Dendritic cell treated with granulocyte-macrophage colony-stimulating factor and Interleukin-4, amounts not matched to agents 40 ng/mL and 50 ng/mL, for 4 days (primary cell): ENCODE measurements around the gene ADAMTS13.

ENCODE experiments used
- H3K27ac Mint-ChIP-seq: one replicate; pipeline ENCODE4 v1.8.0; 2022; ENCODE audit warnings: mild to moderate bottlenecking, mixed read lengths
- H3K27me3 Mint-ChIP-seq: one replicate; pipeline ENCODE4 v1.8.0; 2022; ENCODE audit warnings: mild to moderate bottlenecking, mixed read lengths
- H3K36me3 Mint-ChIP-seq: one replicate; pipeline ENCODE4 v1.8.0; 2022; ENCODE audit warnings: low read depth, mixed read lengths
- H3K4me1 Mint-ChIP-seq: one replicate; pipeline ENCODE4 v1.8.0; 2022; ENCODE audit warnings: low read depth, mixed read lengths
- H3K4me3 Mint-ChIP-seq: one replicate; pipeline ENCODE4 v1.8.0; 2022; ENCODE audit warnings: mild to moderate bottlenecking, moderate library complexity, mixed read lengths
- H3K9me3 Mint-ChIP-seq: one replicate; pipeline ENCODE4 v1.8.0; 2022; ENCODE audit warnings: mixed read lengths
- intact Hi-C: fragments of 100-400 bp; cut with micrococcal nuclease; formaldehyde crosslinking; loops from one replicate; pipeline ENCODE4 v1.15.0; 2022

Gene ADAMTS13

GRCh38 chr9:133401588-133401987 lies 20.6 kb upstream of the ADAMTS13 start:
- intact Hi-C loops = no loop called here
- peaks cover 1% of the 10 kb centered on the region for H3K27me3 Mint-ChIP-seq
- H3K9me3 Mint-ChIP-seq = no peaks in the 10 kb centered on the region
- H3K36me3 Mint-ChIP-seq = peaks cover 52% of the 10 kb centered on the region
- peaks cover 10% of the 10 kb centered on the region for H3K4me1 Mint-ChIP-seq
- H3K4me3 Mint-ChIP-seq = no peak overlapping the region
- H3K27ac Mint-ChIP-seq = no peak overlapping the region

DNA sequence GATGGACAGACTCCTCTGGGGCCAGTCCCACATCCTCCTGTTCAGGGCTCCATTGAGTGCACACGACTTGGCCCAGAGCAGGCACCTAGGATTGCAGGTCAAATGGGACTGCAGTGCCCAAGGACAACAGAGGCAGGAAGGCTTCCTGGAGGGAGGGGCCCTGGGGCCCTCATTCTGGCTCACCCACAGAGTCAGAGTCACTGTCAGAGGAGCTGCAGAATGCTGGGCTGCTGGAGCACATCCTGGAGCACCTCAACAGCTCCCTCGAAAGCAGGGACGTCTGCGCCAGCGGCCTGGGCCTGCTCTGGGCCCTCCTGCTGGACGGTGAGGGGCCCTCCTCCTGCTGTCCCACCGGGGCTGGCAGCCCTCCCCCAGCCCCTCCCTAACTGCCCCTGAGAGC lies 19.5 kb upstream of the ADAMTS13 start:
- no peaks in the 10 kb centered on the region for H3K27me3 Mint-ChIP-seq
- intact Hi-C loops = no loop called here
- peaks cover 10% of the 10 kb centered on the region for H3K4me1 Mint-ChIP-seq
- no peak overlapping the region for H3K27ac Mint-ChIP-seq
- no peak overlapping the region for H3K4me3 Mint-ChIP-seq
- no peaks in the 10 kb centered on the region for H3K9me3 Mint-ChIP-seq
- peaks cover 64% of the 10 kb centered on the region for H3K36me3 Mint-ChIP-seq

GRCh38 chr9:133403766-133404453 lies 18.3 kb upstream of the ADAMTS13 start:
- Mint-ChIP-seq H3K9me3 (no peaks in the 10 kb centered on the region), H3K27me3 (no peaks in the 10 kb centered on the region), H3K4me1 (peaks cover 10% of the 10 kb centered on the region), H3K27ac (no peak overlapping the region), H3K36me3 (peaks cover 73% of the 10 kb centered on the region), H3K4me3 (no peak overlapping the region)
- intact Hi-C loops = no loop called here

- Mint-ChIP-seq H3K27me3 (no peaks in the 10 kb centered on the region), H3K27ac (no peak overlapping the region), H3K4me1 (peaks cover 10% of the 10 kb centered on the region), H3K9me3 (no peaks in the 10 kb centered on the region), H3K4me3 (no peak overlapping the region), H3K36me3 (peaks cover 79% of the 10 kb centered on the region)
- intact Hi-C loops = no loop called here
These were observed 17.6 kb upstream of the ADAMTS13 start for GRCh38 chr9:133404454-133405002.

GRCh38 chr9:133405508-133406438 lies 16.4 kb upstream of the ADAMTS13 start:
- Mint-ChIP-seq H3K27me3 (no peaks in the 10 kb centered on the region), H3K27ac (peak overlapping the region; percentile 10), H3K4me3 (no peak overlapping the region), H3K36me3 (peaks cover 92% of the 10 kb centered on the region), H3K9me3 (no peaks in the 10 kb centered on the region), H3K4me1 (peaks cover 10% of the 10 kb centered on the region)
- intact Hi-C loops = no loop called here

DNA sequence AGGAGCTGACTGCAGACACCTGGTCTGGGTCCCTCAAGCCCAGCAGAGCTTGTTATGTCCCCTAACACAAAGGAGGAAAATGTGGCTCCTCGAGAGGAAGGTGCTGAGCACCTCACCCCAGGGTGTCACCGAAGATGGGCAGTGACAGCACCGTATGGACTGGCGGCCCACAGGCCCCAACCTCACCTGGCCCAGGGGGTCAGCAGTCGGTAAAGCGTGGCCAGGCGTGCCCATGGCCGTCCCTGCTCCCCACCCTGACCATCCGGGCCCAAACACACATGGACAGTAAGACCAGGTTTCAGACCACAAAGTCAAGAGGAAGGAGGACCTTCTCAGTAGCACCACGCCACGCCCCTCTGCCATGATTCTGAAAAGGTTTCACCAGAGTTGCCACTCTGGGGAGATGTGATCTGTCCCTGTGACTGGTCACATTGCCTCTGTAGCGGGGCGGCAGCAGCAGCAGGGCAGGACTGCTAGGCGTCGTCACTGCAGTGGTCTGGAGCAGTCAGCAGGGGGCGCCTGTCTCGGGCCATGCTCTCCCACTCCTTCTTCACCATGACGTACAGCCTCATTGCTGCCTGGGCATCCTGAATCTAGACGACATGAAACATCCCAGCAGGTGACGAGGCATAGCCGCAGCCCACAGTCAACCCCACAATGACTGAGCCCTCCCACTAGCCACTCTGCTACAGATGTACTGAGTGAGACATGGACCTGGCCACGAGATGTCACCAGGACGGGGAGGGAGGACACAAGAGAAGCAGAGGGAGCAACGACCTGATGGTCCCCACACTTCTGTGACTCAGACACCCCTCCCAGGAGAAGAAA lies 15.5 kb upstream of the ADAMTS13 start:
- Mint-ChIP-seq H3K9me3 (no peaks in the 10 kb centered on the region), H3K27me3 (no peaks in the 10 kb centered on the region), H3K4me3 (no peak overlapping the region), H3K27ac (no peak overlapping the region), H3K4me1 (peaks cover 10% of the 10 kb centered on the region), H3K36me3 (peaks cover 97% of the 10 kb centered on the region)
- intact Hi-C loops = loop anchor here (1.0 kb wide), 1 partner anchor 80 kb away; no protein-coding TSS in a partner anchor

- Mint-ChIP-seq H3K9me3 (no peaks in the 10 kb centered on the region), H3K4me1 (peaks cover 10% of the 10 kb centered on the region), H3K27ac (no peak overlapping the region), H3K4me3 (no peak overlapping the region), H3K36me3 (peaks cover 97% of the 10 kb centered on the region), H3K27me3 (no peaks in the 10 kb centered on the region)
- intact Hi-C loops = no loop called here
These were observed 14.1 kb upstream of the ADAMTS13 start for GRCh38 chr9:133408042-133408441.

- intact Hi-C loops = no loop called here
- Mint-ChIP-seq H3K36me3 (peaks cover 70% of the 10 kb centered on the region), H3K4me1 (peaks cover 42% of the 10 kb centered on the region), H3K4me3 (no peak overlapping the region), H3K27ac (no peak overlapping the region), H3K27me3 (no peaks in the 10 kb centered on the region), H3K9me3 (no peaks in the 10 kb centered on the region)
These were observed 7.0 kb upstream of the ADAMTS13 start for GRCh38 chr9:133415170-133415569.

DNA sequence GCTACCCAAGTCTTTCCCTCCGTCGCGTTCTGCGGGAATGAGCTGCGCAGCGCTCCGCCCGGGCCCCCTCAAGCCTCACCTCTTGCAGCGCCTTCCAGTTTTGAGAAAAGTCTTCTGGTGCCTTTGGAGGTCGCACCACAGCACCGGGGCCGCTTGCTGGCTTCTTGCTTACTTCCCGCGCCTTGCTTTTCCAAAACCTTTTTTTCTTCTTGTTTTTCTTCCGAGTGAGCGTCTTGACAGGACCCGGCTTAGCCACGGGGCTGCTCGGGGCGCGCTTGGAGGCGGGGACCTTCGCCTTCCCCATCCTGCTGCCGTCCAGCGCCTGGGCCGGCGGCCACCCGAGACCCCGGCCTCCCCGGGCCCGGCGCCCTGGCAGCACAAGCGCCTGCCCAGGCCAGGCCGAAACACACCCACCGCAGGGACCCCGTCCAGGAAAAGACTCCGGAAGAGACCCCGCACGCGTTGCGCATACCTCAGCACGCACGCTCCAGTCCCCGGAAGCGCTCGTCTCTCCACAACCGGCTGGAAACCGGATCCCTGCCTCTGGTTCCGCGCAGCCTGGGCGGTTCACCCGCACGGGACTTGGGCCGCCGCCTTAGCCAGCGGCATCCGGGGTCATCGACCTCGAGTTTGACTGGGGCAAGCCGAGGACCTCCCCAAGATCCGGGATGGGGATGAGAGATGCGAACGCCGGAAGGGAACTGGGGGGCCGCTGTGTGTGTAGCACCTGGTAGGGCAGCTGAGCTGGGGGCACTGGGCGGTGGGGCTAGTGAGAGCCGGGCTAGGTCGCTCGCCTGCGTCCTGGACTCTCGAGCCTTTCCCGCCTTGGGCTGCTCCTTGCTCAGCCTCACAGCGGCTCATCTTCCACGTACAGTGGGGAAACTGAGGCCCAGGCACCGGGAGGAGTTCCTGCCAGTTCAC lies 4.4 kb upstream of the ADAMTS13 start, which contains the start of gene REXO4:
REXO4 (minus strand) TSS at position 470 of the 921 bp plus-strand sequence; CDS start at position 304, 166 bp downstream.
- H3K4me1 Mint-ChIP-seq = peaks cover 42% of the 10 kb centered on the region
- H3K9me3 Mint-ChIP-seq = no peaks in the 10 kb centered on the region
- intact Hi-C loops = no loop called here

GRCh38 chr9:133419005-133419404 lies 3.2 kb upstream of the ADAMTS13 start:
- Mint-ChIP-seq H3K9me3 (no peaks in the 10 kb centered on the region), H3K27me3 (peaks cover 3% of the 10 kb centered on the region), H3K36me3 (peaks cover 32% of the 10 kb centered on the region), H3K4me3 (peak overlapping the region; percentile 92), H3K27ac (no peak overlapping the region), H3K4me1 (peaks cover 40% of the 10 kb centered on the region)
- intact Hi-C loops = no loop called here

More for the DNA sequence above, 4.4 kb upstream of the ADAMTS13 start, which contains the start of gene REXO4:
- Mint-ChIP-seq H3K36me3 (peaks cover 44% of the 10 kb centered on the region), H3K27ac (peak within 1 kb of the TSS; percentile 93), H3K4me3 (peak within 1 kb of the TSS; percentile 92), H3K27me3 (peaks cover 2% of the 10 kb centered on the region)

GRCh38 chr9:133420392-133420827 lies 1.8 kb upstream of the ADAMTS13 start:
- Mint-ChIP-seq H3K4me1 (peaks cover 31% of the 10 kb centered on the region), H3K36me3 (peaks cover 18% of the 10 kb centered on the region), H3K27ac (no peak overlapping the region), H3K27me3 (peaks cover 4% of the 10 kb centered on the region), H3K9me3 (no peaks in the 10 kb centered on the region), H3K4me3 (no peak overlapping the region)
- intact Hi-C loops = loop anchor here (5.0 kb wide), 1 partner anchor 37 kb away; the partner anchor contains the start of gene CACFD1

GRCh38 chr9:133423216-133423615 lies 1.0 kb downstream of the ADAMTS13 start:
- peaks cover 12% of the 10 kb centered on the region for H3K4me1 Mint-ChIP-seq
- H3K27ac Mint-ChIP-seq = no peak overlapping the region
- intact Hi-C loops = loop anchor here (5.0 kb wide), 1 partner anchor 34 kb away; the partner anchor contains the start of gene CACFD1
- H3K27me3 Mint-ChIP-seq = peaks cover 30% of the 10 kb centered on the region
- H3K4me3 Mint-ChIP-seq = no peak overlapping the region
- H3K9me3 Mint-ChIP-seq = no peaks in the 10 kb centered on the region
- H3K36me3 Mint-ChIP-seq = peaks cover 2% of the 10 kb centered on the region
